Astrocyte (in vitro differentiated cells and primary cell): ENCODE results near the gene PLEKHA6. TPM values are rescaled to one million over a fixed set of nuclear protein-coding genes. Genes with fewer than 3 reads are reported as not detected.

Experiments
- DNase-seq: peaks from one replicate; pipeline ENCODE4 v3.0.0-alpha.2; 2010; ENCODE audit warnings: low read depth
- FAIRE-seq: peaks from 2 replicates; lab custom pipeline; 2011; peaks lifted over from hg19 to GRCh38; lab: Jason Lieb, UNC
- H2AFZ ChIP-seq: 2 replicates; pipeline ENCODE4 v1.6.0; 2012; ENCODE audit warnings: low read depth, low read length, inconsistent platforms
- H3K27ac ChIP-seq: 2 replicates; pipeline ENCODE4 v1.5.1; 2011; ENCODE audit warnings: low read depth, low read length, inconsistent platforms
- H3K27me3 ChIP-seq: 2 replicates; pipeline ENCODE4 v1.6.0; 2011; ENCODE audit warnings: low read length, inconsistent platforms; ENCODE audit not compliant: insufficient read depth
- H3K36me3 ChIP-seq: 2 replicates; pipeline ENCODE4 v1.5.1; 2011; ENCODE audit warnings: low read length, inconsistent platforms; ENCODE audit not compliant: insufficient read depth
- H3K4me1 ChIP-seq: 2 replicates; pipeline ENCODE4 v1.5.1; 2011; ENCODE audit warnings: low read length, inconsistent platforms; ENCODE audit not compliant: insufficient read depth
- H3K4me2 ChIP-seq: 2 replicates; pipeline ENCODE4 v1.6.0; 2012; ENCODE audit warnings: low read length, inconsistent platforms
- H3K4me3 ChIP-seq: 2 replicates; pipeline ENCODE4 v1.5.1; 2011; ENCODE audit warnings: low read depth, mild to moderate bottlenecking, low read length, inconsistent platforms; ENCODE audit not compliant: insufficient read depth
- H3K79me2 ChIP-seq: 2 replicates; pipeline ENCODE4 v1.6.0; 2012; ENCODE audit warnings: mild to moderate bottlenecking, low read length, inconsistent platforms; ENCODE audit not compliant: insufficient read depth
- H3K9ac ChIP-seq: 2 replicates; pipeline ENCODE4 v1.6.0; 2012; ENCODE audit warnings: mild to moderate bottlenecking, low read length, inconsistent platforms
- H3K9me3 ChIP-seq: 2 replicates; pipeline ENCODE4 v1.5.1; 2012; ENCODE audit warnings: low read depth, mild to moderate bottlenecking, low read length, inconsistent platforms; ENCODE audit not compliant: insufficient read depth
- H4K20me1 ChIP-seq: 2 replicates; pipeline ENCODE4 v1.6.0; 2012; ENCODE audit warnings: low read length, inconsistent platforms; ENCODE audit not compliant: insufficient read depth
- H3K27ac Mint-ChIP-seq: one replicate; pipeline ENCODE4 v1.8.0; 2021; ENCODE audit warnings: mild to moderate bottlenecking, mixed read lengths; ENCODE audit not compliant: unreplicated experiment
- H3K27me3 Mint-ChIP-seq: one replicate; pipeline ENCODE4 v1.8.0; 2021; ENCODE audit warnings: low read depth, mixed read lengths; ENCODE audit not compliant: unreplicated experiment
- H3K36me3 Mint-ChIP-seq: one replicate; pipeline ENCODE4 v1.8.0; 2021; ENCODE audit warnings: low read depth, mixed read lengths; ENCODE audit not compliant: unreplicated experiment
- H3K4me1 Mint-ChIP-seq: one replicate; pipeline ENCODE4 v1.8.0; 2021; ENCODE audit warnings: low read depth, mixed read lengths; ENCODE audit not compliant: unreplicated experiment
- H3K4me3 Mint-ChIP-seq: one replicate; pipeline ENCODE4 v1.8.0; 2021; ENCODE audit warnings: mild to moderate bottlenecking, moderate library complexity, mixed read lengths; ENCODE audit not compliant: unreplicated experiment
- H3K9me3 Mint-ChIP-seq: one replicate; pipeline ENCODE4 v1.8.0; 2021; ENCODE audit warnings: mild to moderate bottlenecking, mixed read lengths; ENCODE audit not compliant: unreplicated experiment
- CTCF ChIP-seq: IDR thresholded peaks from 2 replicates; pipeline ENCODE4 v1.5.1; 2011; ENCODE audit warnings: low read depth, mild to moderate bottlenecking, inconsistent platforms, low read length, moderate library complexity; ENCODE audit not compliant: insufficient read depth
- EZH2 ChIP-seq: IDR thresholded peaks from 2 replicates; pipeline ENCODE4 v1.6.1; 2012; ENCODE audit warnings: mild to moderate bottlenecking, low read length, inconsistent platforms; ENCODE audit not compliant: insufficient read depth
- total RNA-seq: library from RNA; stranded (reverse); gene quantifications from 2 replicates; pipeline ENCODE4 v1.2.1, GENCODE V29; 2021

PLEKHA6 gene
- total RNA-seq, 1 donor from 2014 or later = 1.5 TPM

GRCh38 chr1:204257446-204257845 lies 102.3 kb downstream of the PLEKHA6 start:
- Histone ChIP-seq H3K36me3 (no peaks in the 10 kb centered on the region), H4K20me1 (no peaks in the 10 kb centered on the region), H2AFZ (no peak overlapping the region), H3K79me2 (no peaks in the 10 kb centered on the region), H3K4me2 (no peak overlapping the region), H3K27ac (no peak overlapping the region), H3K9ac (no peak overlapping the region), H3K4me3 (no peak overlapping the region), H3K27me3 (no peaks in the 10 kb centered on the region), H3K9me3 (no peaks in the 10 kb centered on the region), H3K4me1 (peaks cover 10% of the 10 kb centered on the region)
- H3K4me3 Mint-ChIP-seq = no peak overlapping the region
- H3K27me3 Mint-ChIP-seq = peaks cover 22% of the 10 kb centered on the region
- FAIRE-seq = no peak
- no peak for DNase-seq
- peaks cover 22% of the 10 kb centered on the region for H3K4me1 Mint-ChIP-seq
- TF ChIP-seq CTCF = no peak
- no peak for TF ChIP-seq EZH2
- H3K27ac Mint-ChIP-seq = no peak overlapping the region
- no peaks in the 10 kb centered on the region for H3K36me3 Mint-ChIP-seq
- H3K9me3 Mint-ChIP-seq = no peaks in the 10 kb centered on the region

GRCh38 chr1:204256531-204256930 lies 103.2 kb downstream of the PLEKHA6 start:
- H3K36me3 ChIP-seq = no peaks in the 10 kb centered on the region
- H3K4me3 Mint-ChIP-seq = no peak overlapping the region
- no peaks in the 10 kb centered on the region for H3K9me3 Mint-ChIP-seq
- no peak overlapping the region for H3K9ac ChIP-seq
- no peaks in the 10 kb centered on the region for H4K20me1 ChIP-seq
- DNase-seq = no peak
- no peaks in the 10 kb centered on the region for H3K27me3 ChIP-seq
- H2AFZ ChIP-seq = no peak overlapping the region
- no peak for FAIRE-seq
- no peaks in the 10 kb centered on the region for H3K9me3 ChIP-seq
- TF ChIP-seq CTCF (no peak), EZH2 (no peak)
- no peaks in the 10 kb centered on the region for H3K36me3 Mint-ChIP-seq
- peaks cover 7% of the 10 kb centered on the region for H3K4me1 ChIP-seq
- H3K79me2 ChIP-seq = no peaks in the 10 kb centered on the region
- H3K4me3 ChIP-seq = no peak overlapping the region
- no peak overlapping the region for H3K27ac Mint-ChIP-seq
- no peak overlapping the region for H3K27ac ChIP-seq
- H3K4me1 Mint-ChIP-seq = peaks cover 13% of the 10 kb centered on the region
- H3K4me2 ChIP-seq = no peak overlapping the region
- peaks cover 24% of the 10 kb centered on the region for H3K27me3 Mint-ChIP-seq

- TF ChIP-seq EZH2 (no peak), CTCF (no peak)
- no peaks in the 10 kb centered on the region for H3K9me3 ChIP-seq
- H3K79me2 ChIP-seq = no peaks in the 10 kb centered on the region
- no peak overlapping the region for H3K27ac ChIP-seq
- no peaks in the 10 kb centered on the region for H3K36me3 ChIP-seq
- no peak overlapping the region for H3K4me2 ChIP-seq
- Mint-ChIP-seq H3K4me3 (no peak overlapping the region), H3K36me3 (no peaks in the 10 kb centered on the region), H3K9me3 (no peaks in the 10 kb centered on the region), H3K27me3 (peaks cover 29% of the 10 kb centered on the region), H3K27ac (peak overlapping the region; percentile 62), H3K4me1 (peaks cover 13% of the 10 kb centered on the region)
- DNase-seq (peak; percentile 19), FAIRE-seq (no peak)
- no peaks in the 10 kb centered on the region for H4K20me1 ChIP-seq
- peak overlapping the region; percentile 31 for H2AFZ ChIP-seq
- no peak overlapping the region for H3K9ac ChIP-seq
- H3K4me3 ChIP-seq = no peak overlapping the region
- no peaks in the 10 kb centered on the region for H3K27me3 ChIP-seq
- peaks cover 7% of the 10 kb centered on the region for H3K4me1 ChIP-seq
These were observed 103.8 kb downstream of the PLEKHA6 start for GRCh38 chr1:204255966-204256365.
